ENCODE data around the gene SFTPB. TPM values are rescaled to one million over a fixed set of nuclear protein-coding genes. Genes with fewer than 3 reads are reported as not detected.
"Not testable (repeated sequence)": the region's sequence is repeated elsewhere in the genome, so short reads cannot be mapped to it uniquely, and the experiment has no call there.

The SFTPB gene
- polyA plus RNA-seq, 3 donors from 2014 or later = not detected

DNA sequence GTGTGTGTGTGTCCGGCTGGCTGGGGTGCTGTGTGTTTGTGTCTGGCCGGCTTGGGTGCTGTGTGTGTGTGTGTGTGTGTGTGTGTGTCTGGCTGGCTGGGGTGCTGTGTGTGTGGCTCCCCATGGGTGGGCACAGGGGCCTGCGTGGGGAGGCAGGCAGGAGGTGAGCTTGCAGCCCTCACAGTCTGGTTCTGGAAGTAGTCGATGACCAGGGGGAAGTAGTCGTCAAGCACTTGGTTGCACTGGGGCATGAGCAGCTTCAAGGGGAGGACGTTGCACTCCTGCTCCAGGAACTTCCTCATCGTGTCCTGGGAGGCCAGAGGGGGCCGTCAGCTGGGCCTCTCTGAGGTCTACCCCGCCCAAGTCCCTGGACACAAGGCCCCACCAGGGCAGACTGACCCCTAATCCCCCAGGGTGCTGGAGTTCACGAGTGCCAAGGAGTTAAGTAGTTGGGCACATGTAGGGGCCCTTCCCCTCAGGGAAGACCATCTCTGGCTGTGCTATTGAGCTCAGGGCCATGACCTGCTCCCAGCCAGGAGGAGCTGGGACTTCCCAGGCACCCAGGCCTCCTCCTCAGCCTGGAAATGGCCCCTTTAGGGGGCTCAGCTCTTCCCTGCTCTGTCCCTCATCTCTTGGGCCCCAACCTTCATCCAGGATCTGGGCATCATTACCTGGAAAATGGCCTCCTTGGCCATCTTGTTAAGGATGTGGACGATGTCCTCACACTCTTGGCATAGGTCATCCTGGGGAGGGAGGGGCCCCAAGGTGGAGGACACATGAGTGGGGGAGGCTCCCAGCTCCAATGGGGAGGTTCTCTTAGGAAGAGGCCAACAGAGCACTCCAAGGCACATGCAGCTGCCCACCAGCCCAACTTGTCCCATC lies 1.3 kb downstream of the SFTPB start:
- Mint-ChIP-seq H3K9me3 (no peaks in the 10 kb centered on the region), H3K27me3 (ENCODE audit: low read depth in 3 of 3) (peaks cover 0 to 5% (median 1%) of the 10 kb centered on the region in 3 donors), H3K4me3 (no peak overlapping the region), H3K36me3 (no peaks in the 10 kb centered on the region), H3K4me1 (no peaks in the 10 kb centered on the region), H3K27ac (peak overlapping the region in 1 of 6 donors; percentile 64)
- DNase-seq = no peak

- Mint-ChIP-seq H3K36me3 (no peaks in the 10 kb centered on the region), H3K9me3 (no peaks in the 10 kb centered on the region), H3K27me3 (ENCODE audit: low read depth in 3 of 3) (peaks cover 0 to 5% (median 1%) of the 10 kb centered on the region in 3 donors), H3K27ac (no peak overlapping the region), H3K4me3 (no peak overlapping the region), H3K4me1 (no peaks in the 10 kb centered on the region)
- DNase-seq = no peak
Measured at GRCh38 chr2:85666016-85666415, 2.0 kb downstream of the SFTPB start.

GRCh38 chr2:85665264-85665937 lies 2.6 kb downstream of the SFTPB start:
- H3K36me3 Mint-ChIP-seq = no peaks in the 10 kb centered on the region
- H3K4me3 Mint-ChIP-seq = no peak overlapping the region
- H3K27ac Mint-ChIP-seq = no peak overlapping the region

GRCh38 chr2:85663594-85664565 lies 4.1 kb downstream of the SFTPB start:
- Mint-ChIP-seq H3K4me1 (peaks cover 7 to 8% of the 10 kb centered on the region in 2 donors), H3K4me3 (no peak overlapping the region), H3K27ac (peak overlapping the region in 1 of 6 donors; percentile 3), H3K27me3 (ENCODE audit: low read depth in 3 of 3) (peaks cover 0 to 12% (median 7%) of the 10 kb centered on the region in 3 donors), H3K9me3 (no peaks in the 10 kb centered on the region), H3K36me3 (peaks cover 0 to 4% (median 4%) of the 10 kb centered on the region in 3 donors)
- no peak for DNase-seq

More at GRCh38 chr2:85665264-85665937, 2.6 kb downstream of the SFTPB start:
- Mint-ChIP-seq H3K4me1 (no peaks in the 10 kb centered on the region), H3K27me3 (ENCODE audit: low read depth in 3 of 3) (peaks cover 0 to 5% (median 1%) of the 10 kb centered on the region in 3 donors), H3K9me3 (no peaks in the 10 kb centered on the region)
- no peak for DNase-seq

- peaks cover 0 to 8% (median 7%) of the 10 kb centered on the region in 3 donors for H3K36me3 Mint-ChIP-seq
- H3K9me3 Mint-ChIP-seq = no peaks in the 10 kb centered on the region
- DNase-seq = no peak
- H3K27ac Mint-ChIP-seq = no peak overlapping the region
- H3K4me3 Mint-ChIP-seq = no peak overlapping the region
- peaks cover 0 to 12% (median 7%) of the 10 kb centered on the region in 3 donors for H3K27me3 Mint-ChIP-seq (ENCODE audit: low read depth in 3 of 3)
- peaks cover 9 to 11% of the 10 kb centered on the region in 2 donors for H3K4me1 Mint-ChIP-seq
Measured at GRCh38 chr2:85662899-85663593, 5.0 kb downstream of the SFTPB start.

GRCh38 chr2:85661139-85661858 lies 6.7 kb downstream of the SFTPB start:
- H3K36me3 Mint-ChIP-seq = peaks cover 7 to 21% (median 15%) of the 10 kb centered on the region in 3 donors
- DNase-seq = no peak
- H3K4me3 Mint-ChIP-seq = no peak overlapping the region
- H3K27ac Mint-ChIP-seq = no peak overlapping the region
- H3K27me3 Mint-ChIP-seq (ENCODE audit: low read depth in 3 of 3) = peaks cover 0 to 10% (median 7%) of the 10 kb centered on the region in 3 donors
- no peaks in the 10 kb centered on the region for H3K9me3 Mint-ChIP-seq
- peaks cover 9 to 11% of the 10 kb centered on the region in 2 donors for H3K4me1 Mint-ChIP-seq

DNA sequence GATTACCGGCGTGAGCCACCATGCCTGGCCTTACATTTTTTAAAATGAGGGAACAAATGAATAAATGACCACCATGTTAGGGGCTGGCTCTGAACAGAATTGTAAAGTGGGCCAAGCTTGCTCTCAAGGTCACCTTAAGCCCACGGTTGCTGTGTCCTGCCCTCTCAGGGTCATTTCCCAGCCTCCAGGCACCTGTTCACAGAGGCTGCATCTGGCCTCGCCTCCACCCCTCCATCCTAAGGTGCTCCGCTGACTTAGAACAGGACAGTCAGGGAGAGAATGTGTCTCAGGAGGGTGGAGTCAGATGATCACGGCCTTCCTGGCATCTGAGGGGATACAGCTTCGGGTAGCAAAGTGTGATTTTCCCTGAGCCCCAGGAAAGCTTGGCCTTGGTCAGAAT lies 7.3 kb downstream of the SFTPB start:
- H3K4me1 Mint-ChIP-seq = peaks cover 9 to 11% of the 10 kb centered on the region in 2 donors
- H3K27me3 Mint-ChIP-seq (ENCODE audit: low read depth in 3 of 3) = peaks cover 0 to 10% (median 7%) of the 10 kb centered on the region in 3 donors
- no peaks in the 10 kb centered on the region for H3K9me3 Mint-ChIP-seq
- no peak overlapping the region for H3K4me3 Mint-ChIP-seq
- no peak overlapping the region for H3K27ac Mint-ChIP-seq
- peaks cover 11 to 26% (median 21%) of the 10 kb centered on the region in 3 donors for H3K36me3 Mint-ChIP-seq
- no peak for DNase-seq

DNA sequence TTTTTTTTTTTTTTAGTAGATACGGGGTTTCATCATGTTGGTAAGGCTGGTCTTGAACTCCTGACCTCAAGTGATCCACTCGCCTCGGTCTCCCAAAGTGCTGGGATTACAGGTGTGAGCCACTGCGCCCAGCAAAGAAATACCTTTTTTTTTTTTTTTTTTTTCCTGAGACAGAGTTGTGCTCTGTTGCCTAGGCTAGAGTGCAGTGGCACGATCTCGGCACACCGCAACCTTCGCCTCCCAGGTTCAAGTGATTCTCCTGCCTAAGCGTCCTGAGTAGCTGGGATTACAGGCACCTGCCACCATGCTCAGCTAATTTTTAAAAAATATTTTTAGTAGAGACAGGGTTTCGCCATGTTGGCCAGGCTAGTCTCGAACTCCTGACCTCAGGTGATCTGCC lies 7.7 kb downstream of the SFTPB start:
- Mint-ChIP-seq H3K27me3 (ENCODE audit: low read depth in 3 of 3) (peaks cover 0 to 10% (median 7%) of the 10 kb centered on the region in 3 donors), H3K36me3 (peaks cover 11 to 26% (median 24%) of the 10 kb centered on the region in 3 donors), H3K4me1 (peaks cover 9 to 11% of the 10 kb centered on the region in 2 donors)
- H3K4me3 Mint-ChIP-seq, H3K27ac Mint-ChIP-seq, H3K9me3 Mint-ChIP-seq, DNase-seq: not testable (repeated sequence)

GRCh38 chr2:85659324-85659981 lies 8.5 kb downstream of the SFTPB start:
- H3K27me3 Mint-ChIP-seq (ENCODE audit: low read depth in 3 of 3) = peaks cover 0 to 10% (median 7%) of the 10 kb centered on the region in 3 donors
- peak; percentile 37 to 58 (median 58) for DNase-seq
- H3K4me3 Mint-ChIP-seq = peak overlapping the region in 1 of 5 donors; percentile 19
- peak overlapping the region in 3 of 6 donors; percentile 53 to 69 (median 64) for H3K27ac Mint-ChIP-seq
- H3K9me3 Mint-ChIP-seq = no peaks in the 10 kb centered on the region
- H3K36me3 Mint-ChIP-seq = peaks cover 11 to 26% (median 24%) of the 10 kb centered on the region in 3 donors
- peaks cover 9 to 11% of the 10 kb centered on the region in 2 donors for H3K4me1 Mint-ChIP-seq

- DNase-seq; H3K27ac Mint-ChIP-seq; H3K9me3 Mint-ChIP-seq; H3K27me3 Mint-ChIP-seq (ENCODE audit: low read depth in 3 of 3); H3K4me3 Mint-ChIP-seq: not testable (repeated sequence)
- peaks cover 11 to 36% (median 29%) of the 10 kb centered on the region in 3 donors for H3K36me3 Mint-ChIP-seq
- peaks cover 13 to 18% of the 10 kb centered on the region in 2 donors for H3K4me1 Mint-ChIP-seq
Measured at GRCh38 chr2:85657399-85657798, 10.6 kb downstream of the SFTPB start.

DNA sequence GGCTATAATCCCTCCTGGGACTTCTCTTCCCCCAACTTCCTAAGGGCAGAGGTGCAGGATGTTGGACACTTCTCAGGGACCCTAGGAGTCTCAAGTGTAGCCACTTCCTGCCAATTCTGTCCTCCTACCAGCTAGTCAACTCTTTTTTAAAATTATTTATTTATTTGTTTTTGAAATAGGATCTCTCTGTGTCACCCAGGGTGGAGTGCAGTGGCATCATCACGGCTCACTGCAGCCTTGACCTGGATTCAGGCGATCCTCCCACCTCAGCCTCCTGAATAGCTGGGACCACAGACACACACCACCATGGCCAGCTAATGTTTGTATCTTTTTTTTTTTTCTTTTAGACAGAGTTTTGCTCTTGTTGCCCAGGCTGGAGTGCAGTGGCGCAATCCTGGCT lies 11.5 kb downstream of the SFTPB start:
- no peak for DNase-seq
- Mint-ChIP-seq H3K4me1 (peaks cover 13 to 18% of the 10 kb centered on the region in 2 donors), H3K27ac (no peak overlapping the region), H3K36me3 (peaks cover 11 to 40% (median 33%) of the 10 kb centered on the region in 3 donors), H3K9me3 (no peaks in the 10 kb centered on the region), H3K4me3 (no peak overlapping the region), H3K27me3 (ENCODE audit: low read depth in 3 of 3) (peaks cover 0 to 7% (median 6%) of the 10 kb centered on the region in 3 donors)

DNA sequence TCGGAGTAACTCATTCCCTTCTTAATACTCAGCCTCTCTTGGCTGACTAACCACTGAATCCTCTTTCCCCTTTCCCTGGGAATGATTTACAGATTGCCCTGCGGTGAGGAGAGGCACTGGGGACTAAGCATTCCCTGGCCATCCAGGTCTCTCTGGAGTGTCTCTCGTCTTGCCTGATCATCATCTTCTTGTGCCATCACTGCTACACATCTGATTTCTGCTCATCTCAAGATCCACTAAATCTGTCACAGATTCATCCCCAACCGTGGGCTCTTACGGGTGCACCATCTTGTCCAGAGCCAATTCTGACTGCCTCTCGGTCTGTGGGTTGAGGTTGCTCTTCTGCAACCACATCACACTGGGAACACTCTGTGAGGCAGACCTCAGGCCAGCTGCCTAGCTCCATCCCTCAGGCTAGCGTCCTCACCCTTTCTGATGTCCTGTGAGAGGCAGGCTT lies 12.0 kb downstream of the SFTPB start:
- DNase-seq = no peak
- H3K9me3 Mint-ChIP-seq = no peaks in the 10 kb centered on the region
- no peak overlapping the region for H3K27ac Mint-ChIP-seq
- peaks cover 0 to 7% (median 6%) of the 10 kb centered on the region in 3 donors for H3K27me3 Mint-ChIP-seq (ENCODE audit: low read depth in 3 of 3)
- H3K4me3 Mint-ChIP-seq = no peak overlapping the region
- H3K4me1 Mint-ChIP-seq = peaks cover 13 to 18% of the 10 kb centered on the region in 2 donors
- H3K36me3 Mint-ChIP-seq = peaks cover 11 to 44% (median 33%) of the 10 kb centered on the region in 3 donors

All from immature natural killer cell (primary cell).